Measurements from ENCODE around the gene ATP6V1E1. TPM values are rescaled to one million over a fixed set of nuclear protein-coding genes. Genes with fewer than 3 reads are reported as not detected.

The ATP6V1E1 gene
- total and polyA plus RNA-seq, 10 of the 15 experiments (the other 5 are each of a cell fraction or from before 2014, with no cell fraction given), result 66.7 to 128 (median 87.9) TPM

DNA sequence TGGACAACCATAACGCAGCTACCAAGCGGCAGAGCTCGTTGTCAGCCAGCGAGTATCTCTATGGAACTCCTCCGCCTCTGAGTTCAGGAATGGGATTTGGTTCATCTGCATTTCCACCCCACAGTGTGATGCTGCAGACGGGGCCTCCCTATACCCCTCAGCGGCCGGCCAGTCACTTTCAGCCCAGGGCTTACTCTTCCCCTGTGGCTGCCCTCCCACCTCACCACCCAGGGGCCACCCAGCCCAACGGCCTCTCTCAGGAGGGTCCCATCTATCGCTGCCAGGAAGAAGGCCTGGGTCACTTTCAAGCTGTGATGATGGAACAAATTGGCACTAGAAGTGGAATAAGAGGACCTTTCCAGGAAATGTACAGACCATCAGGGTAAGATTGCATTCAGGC is 79.4 kb downstream of the ATP6V1E1 start (continued):
- TF ChIP-seq E2F8 (IDR thresholded peaks at IDR 0.05; ENCODE audit: low read depth, partially characterized antibody) (no peak), RAD21 (IDR thresholded peaks at IDR 0.05; ENCODE audit: insufficient read depth, low read depth, low read length) (no peak), SREBF1 (IDR thresholded peaks at IDR 0.05; ENCODE audit: low read length) (no peak)

- H3K4me1 ChIP-seq (ENCODE audit: control insufficient read depth, insufficient read depth, low read length), result no peaks in the 10 kb centered on the region
- intact Hi-C loops (cut with micrococcal nuclease; ENCODE audit: unreplicated experiment), result no loop called here
- TF ChIP-seq BCL11A (IDR thresholded peaks at IDR 0.05; ENCODE audit: low read depth, low read length) (no peak), HCFC1 (IDR thresholded peaks at IDR 0.05; ENCODE audit: low read length) (no peak)
- 39% methylated on average over 5 of the region's 5 CpGs for WGBS (ENCODE audit: insufficient coverage, insufficient replicate concordance, low lambda C conversion rate, missing lambda C conversion rate)
- ChIA-PET POLR2A (no interaction called here), RAD21 (ENCODE audit: unreplicated experiment) (no interaction called here), SMC1A (ENCODE audit: uncharacterized antibody, unreplicated experiment) (no interaction called here), CTCF (interaction anchor here (1.4 kb wide), 1 partner anchor 193 kb away, joined by 4 read pairs; no protein-coding TSS in a partner anchor)
- DNase-seq (ENCODE audit: low read depth, low spot score) (no peak), FAIRE-seq (no peak), ATAC-seq (no peak)
- H3K9me3 ChIP-seq (replicated peaks; ENCODE audit: control insufficient read depth, insufficient read depth, low read length), result no peaks in the 10 kb centered on the region
- H3K36me3 ChIP-seq (ENCODE audit: control insufficient read depth in 2 of 2, insufficient read depth in 2 of 2, low read length in 1 of 2), result no peaks in the 10 kb centered on the region
- in situ Hi-C loops (cut with MboI), result no loop called here
- H3K4me3 ChIP-seq, result no peak overlapping the region
- no peaks in the 10 kb centered on the region for H3K79me2 ChIP-seq (ENCODE audit: control insufficient read depth, insufficient read depth, low read length)
- H3K9ac ChIP-seq (ENCODE audit: control insufficient read depth, insufficient read depth, low read length), result no peak overlapping the region
- H3K4me2 ChIP-seq (ENCODE audit: control insufficient read depth, insufficient read depth), result no peak overlapping the region
- no peaks in the 10 kb centered on the region for H3K27me3 ChIP-seq (replicated peaks in 1 of 2; ENCODE audit: control insufficient read depth in 2 of 2, insufficient read depth in 2 of 2, low read length in 1 of 2)
- no peak overlapping the region for H2AFZ ChIP-seq (ENCODE audit: control insufficient read depth, low read depth, low read length)
- H3K27ac ChIP-seq (ENCODE audit: control insufficient read depth, insufficient read depth), result no peak overlapping the region
- no TSS peak for BruUV-seq (replicated peaks)
- no peaks in the 10 kb centered on the region for H4K20me1 ChIP-seq (ENCODE audit: control insufficient read depth, insufficient read depth)
Observed at GRCh38 chr22:17548756-17549035, 79.9 kb downstream of the ATP6V1E1 start.

Data from GM12878 (cell line).